ENCODE results near the gene POLR2M.

The POLR2M gene

DNA sequence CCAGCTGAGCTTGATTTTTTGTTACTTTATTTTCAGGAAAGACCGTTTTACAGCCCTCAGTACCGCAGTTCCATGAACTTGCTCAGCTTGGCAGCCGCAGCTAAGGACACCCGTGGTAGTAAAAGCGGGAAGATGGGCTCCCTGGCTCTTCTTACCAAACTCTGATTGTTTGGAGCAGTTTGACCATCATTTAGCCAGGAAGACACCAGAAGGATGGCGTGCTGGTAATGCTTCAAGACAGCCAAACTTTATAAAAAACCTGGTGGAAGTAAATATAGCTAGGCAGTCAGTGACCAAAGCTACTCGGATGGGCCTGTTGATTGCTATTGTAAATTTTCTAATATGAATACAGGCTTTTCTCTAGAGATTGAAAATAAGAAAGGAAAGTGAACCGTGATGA, 28.9 kb downstream of the POLR2M start:
- no peak overlapping the region for H3K9ac ChIP-seq (ENCODE audit: low read depth, low read length, poor library complexity)
- no peak overlapping the region for H3K4me2 ChIP-seq (ENCODE audit: insufficient read depth, low read length, poor library complexity, severe bottlenecking)
- no peaks in the 10 kb centered on the region for H3K79me1 ChIP-seq (ENCODE audit: low read depth, low read length)
- no peak overlapping the region for H2BK15ac ChIP-seq (ENCODE audit: low read length)
- H3K27me3 ChIP-seq (ENCODE audit: control insufficient read depth in 3 of 3, insufficient read depth in 3 of 3, low read depth in 1 of 3, low read length in 3 of 3): no peaks in the 10 kb centered on the region
- H2AFZ ChIP-seq (ENCODE audit: low read length): no peak overlapping the region
- H3K4ac ChIP-seq (ENCODE audit: low read length): no peak overlapping the region
- no peak for DNase-seq (ENCODE audit: low spot score)
- H3K36me3 ChIP-seq (replicated peaks in 1 of 2; ENCODE audit: control insufficient read depth in 2 of 2, insufficient read depth in 2 of 2, low read length in 2 of 2): no peaks in the 10 kb centered on the region
- no peak overlapping the region for H3K27ac ChIP-seq (replicated peaks; ENCODE audit: low read length)
- WGBS, 2 donors (ENCODE audit: extremely low coverage in 2 of 2, insufficient read length in 2 of 2, insufficient replicate concordance in 1 of 2): no CpG with 5 or more reads among the region's 8 CpGs
- no peak overlapping the region for H2AK5ac ChIP-seq (ENCODE audit: low read depth, low read length)
- H2BK12ac ChIP-seq (ENCODE audit: low read length): no peak overlapping the region
- no peak overlapping the region for H4K8ac ChIP-seq (ENCODE audit: low read depth, low read length)
- peaks cover 0 to 2% of the 10 kb centered on the region in 2 donors for H3K9me3 ChIP-seq (replicated peaks in 1 of 2; ENCODE audit: control insufficient read depth in 2 of 2, insufficient read depth in 1 of 2, low read depth in 1 of 2, low read length in 2 of 2)
- no peak overlapping the region for H4K91ac ChIP-seq (ENCODE audit: low read depth, low read length, poor library complexity)
- no peak overlapping the region for H2BK120ac ChIP-seq (ENCODE audit: low read depth, low read length)
- no peak overlapping the region for H3K18ac ChIP-seq (ENCODE audit: low read length)
- H2BK5ac ChIP-seq (ENCODE audit: low read length): no peak overlapping the region
- no peak overlapping the region for H3K23ac ChIP-seq (ENCODE audit: low read depth, low read length, poor library complexity)
- H3K4me3 ChIP-seq (ENCODE audit: low read length in 2 of 2): no peak overlapping the region
- H3K4me1 ChIP-seq (ENCODE audit: control insufficient read depth in 2 of 2, insufficient read depth in 1 of 2, low read depth in 1 of 2, low read length in 2 of 2): peaks cover 0 to 1% of the 10 kb centered on the region in 2 donors
- no peak overlapping the region for H3K14ac ChIP-seq (ENCODE audit: low read length)

DNA sequence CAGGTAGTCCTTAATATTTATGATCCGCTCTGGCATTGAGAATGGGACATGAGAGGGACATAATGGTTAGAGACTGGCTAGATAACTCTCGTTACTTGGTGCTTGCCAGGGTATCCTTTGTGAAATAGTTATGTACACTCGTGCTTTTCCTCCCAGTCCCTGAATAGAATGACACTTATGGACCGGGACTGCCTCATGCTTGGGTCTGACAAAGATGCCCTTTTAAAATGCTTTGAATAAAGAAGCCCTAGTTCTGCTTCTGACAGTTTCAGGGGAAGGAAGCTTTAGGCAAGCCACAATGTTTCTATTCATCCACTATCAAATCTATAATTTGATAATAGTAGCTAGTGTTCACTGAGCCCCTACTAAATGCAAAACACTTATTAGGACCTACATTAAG, 29.4 kb downstream of the POLR2M start:
- H3K4me2 ChIP-seq (ENCODE audit: insufficient read depth, low read length, poor library complexity, severe bottlenecking): no peak overlapping the region
- DNase-seq (ENCODE audit: low spot score): no peak
- no peak overlapping the region for H4K91ac ChIP-seq (ENCODE audit: low read depth, low read length, poor library complexity)
- H3K79me1 ChIP-seq (ENCODE audit: low read depth, low read length): no peaks in the 10 kb centered on the region
- no peak overlapping the region for H3K4me3 ChIP-seq (ENCODE audit: low read length in 2 of 2)
- H3K23ac ChIP-seq (ENCODE audit: low read depth, low read length, poor library complexity): no peak overlapping the region
- no peak overlapping the region for H2AFZ ChIP-seq (ENCODE audit: low read length)
- no peak overlapping the region for H2BK5ac ChIP-seq (ENCODE audit: low read length)
- no peak overlapping the region for H2BK12ac ChIP-seq (ENCODE audit: low read length)
- H3K4ac ChIP-seq (ENCODE audit: low read length): no peak overlapping the region
- H3K4me1 ChIP-seq (ENCODE audit: control insufficient read depth in 2 of 2, insufficient read depth in 1 of 2, low read depth in 1 of 2, low read length in 2 of 2): peaks cover 0 to 1% of the 10 kb centered on the region in 2 donors
- no peak overlapping the region for H3K18ac ChIP-seq (ENCODE audit: low read length)
- WGBS, 2 donors (ENCODE audit: extremely low coverage in 2 of 2, insufficient read length in 2 of 2, insufficient replicate concordance in 1 of 2): no CpG with 5 or more reads among the region's 4 CpGs
- no peak overlapping the region for H3K14ac ChIP-seq (ENCODE audit: low read length)
- no peak overlapping the region for H3K27ac ChIP-seq (replicated peaks; ENCODE audit: low read length)
- H4K8ac ChIP-seq (ENCODE audit: low read depth, low read length): no peak overlapping the region
- no peak overlapping the region for H3K9ac ChIP-seq (ENCODE audit: low read depth, low read length, poor library complexity)
- H3K9me3 ChIP-seq (replicated peaks in 1 of 2; ENCODE audit: control insufficient read depth in 2 of 2, insufficient read depth in 1 of 2, low read depth in 1 of 2, low read length in 2 of 2): peaks cover 0 to 2% of the 10 kb centered on the region in 2 donors
- no peaks in the 10 kb centered on the region for H3K27me3 ChIP-seq (ENCODE audit: control insufficient read depth in 3 of 3, insufficient read depth in 3 of 3, low read depth in 1 of 3, low read length in 3 of 3)
- H3K36me3 ChIP-seq (replicated peaks in 1 of 2; ENCODE audit: control insufficient read depth in 2 of 2, insufficient read depth in 2 of 2, low read length in 2 of 2): no peaks in the 10 kb centered on the region
- H2BK120ac ChIP-seq (ENCODE audit: low read depth, low read length): no peak overlapping the region
- no peak overlapping the region for H2BK15ac ChIP-seq (ENCODE audit: low read length)
- H2AK5ac ChIP-seq (ENCODE audit: low read depth, low read length): no peak overlapping the region

DNA sequence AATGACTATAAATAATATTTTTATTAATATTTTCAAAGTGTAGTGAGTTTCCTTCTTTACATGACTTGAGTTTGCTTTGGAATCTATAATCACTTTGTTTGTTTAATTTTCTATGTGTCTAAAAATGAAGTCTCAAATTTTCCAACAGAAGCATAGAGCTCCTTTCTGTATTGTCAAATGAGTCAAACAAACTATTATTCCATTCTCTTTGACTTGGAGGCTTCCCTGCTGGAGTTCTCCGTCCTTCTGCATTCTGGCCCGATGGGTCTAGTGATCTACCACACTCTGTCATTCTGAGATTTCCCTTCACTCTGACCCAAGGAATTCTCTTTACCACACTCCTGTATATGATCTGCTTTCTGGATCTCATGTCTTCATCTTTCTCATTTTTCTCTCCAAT, 30.1 kb downstream of the POLR2M start:
- WGBS, 2 donors (ENCODE audit: extremely low coverage in 2 of 2, insufficient read length in 2 of 2, insufficient replicate concordance in 1 of 2): no CpG with 5 or more reads among the region's 2 CpGs

DNA sequence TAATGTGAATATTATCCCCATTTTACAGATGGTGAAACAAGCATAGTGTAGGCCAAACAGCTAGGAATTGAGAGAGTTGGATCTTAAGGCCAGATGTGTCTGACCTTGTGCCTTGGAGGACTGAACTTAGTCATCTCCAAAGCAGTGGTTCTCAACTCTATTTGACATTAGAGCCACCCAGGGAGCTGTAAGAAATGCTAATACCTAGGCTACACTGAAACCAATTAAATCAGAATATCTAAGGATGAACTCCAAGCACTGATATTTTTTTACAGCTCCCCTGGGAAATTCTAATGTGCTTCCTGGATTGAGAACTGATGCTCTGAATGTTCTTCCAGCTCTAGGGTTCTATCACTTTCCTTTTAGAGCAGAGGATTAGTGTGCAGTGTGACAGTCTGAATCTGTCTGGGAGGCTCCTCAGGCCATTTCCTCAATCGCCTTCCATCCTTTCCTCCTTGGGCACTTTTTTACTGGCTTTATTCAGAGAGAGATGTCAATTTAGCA, 32.3 kb downstream of the POLR2M start:
- DNase-seq (ENCODE audit: low spot score): no peak
- H3K4me1 ChIP-seq (ENCODE audit: control insufficient read depth in 2 of 2, insufficient read depth in 1 of 2, low read depth in 1 of 2, low read length in 2 of 2): no peaks in the 10 kb centered on the region
- H2BK15ac ChIP-seq (ENCODE audit: low read length): no peak overlapping the region
- H3K79me1 ChIP-seq (ENCODE audit: low read depth, low read length): no peaks in the 10 kb centered on the region
- no peak overlapping the region for H2BK12ac ChIP-seq (ENCODE audit: low read length)
- no peak overlapping the region for H3K4me3 ChIP-seq (ENCODE audit: low read length in 2 of 2)
- H2AK5ac ChIP-seq (ENCODE audit: low read depth, low read length): no peak overlapping the region
- no peaks in the 10 kb centered on the region for H3K27me3 ChIP-seq (ENCODE audit: control insufficient read depth in 3 of 3, insufficient read depth in 3 of 3, low read depth in 1 of 3, low read length in 3 of 3)
- H3K23ac ChIP-seq (ENCODE audit: low read depth, low read length, poor library complexity): no peak overlapping the region
- no peak overlapping the region for H3K18ac ChIP-seq (ENCODE audit: low read length)
- no CpG with 5 or more reads among the region's 1 CpG for WGBS, 2 donors (ENCODE audit: extremely low coverage in 2 of 2, insufficient read length in 2 of 2, insufficient replicate concordance in 1 of 2)
- H3K9me3 ChIP-seq (replicated peaks in 1 of 2; ENCODE audit: control insufficient read depth in 2 of 2, insufficient read depth in 1 of 2, low read depth in 1 of 2, low read length in 2 of 2): peaks cover 0 to 2% of the 10 kb centered on the region in 2 donors
- H3K27ac ChIP-seq (replicated peaks; ENCODE audit: low read length): no peak overlapping the region
- H4K91ac ChIP-seq (ENCODE audit: low read depth, low read length, poor library complexity): no peak overlapping the region
- no peak overlapping the region for H4K8ac ChIP-seq (ENCODE audit: low read depth, low read length)
- H2BK120ac ChIP-seq (ENCODE audit: low read depth, low read length): no peak overlapping the region
- no peak overlapping the region for H3K9ac ChIP-seq (ENCODE audit: low read depth, low read length, poor library complexity)
- no peak overlapping the region for H3K14ac ChIP-seq (ENCODE audit: low read length)
- no peak overlapping the region for H3K4ac ChIP-seq (ENCODE audit: low read length)
- no peak overlapping the region for H2AFZ ChIP-seq (ENCODE audit: low read length)
- H2BK5ac ChIP-seq (ENCODE audit: low read length): no peak overlapping the region
- no peaks in the 10 kb centered on the region for H3K36me3 ChIP-seq (replicated peaks in 1 of 2; ENCODE audit: control insufficient read depth in 2 of 2, insufficient read depth in 2 of 2, low read length in 2 of 2)
- no peak overlapping the region for H3K4me2 ChIP-seq (ENCODE audit: insufficient read depth, low read length, poor library complexity, severe bottlenecking)

More for the DNA sequence above, 30.1 kb downstream of the POLR2M start:
- H3K18ac ChIP-seq (ENCODE audit: low read length): no peak overlapping the region
- H2AK5ac ChIP-seq (ENCODE audit: low read depth, low read length): no peak overlapping the region
- no peak overlapping the region for H2BK12ac ChIP-seq (ENCODE audit: low read length)
- no peaks in the 10 kb centered on the region for H3K36me3 ChIP-seq (replicated peaks in 1 of 2; ENCODE audit: control insufficient read depth in 2 of 2, insufficient read depth in 2 of 2, low read length in 2 of 2)
- H3K4me1 ChIP-seq (ENCODE audit: control insufficient read depth in 2 of 2, insufficient read depth in 1 of 2, low read depth in 1 of 2, low read length in 2 of 2): peaks cover 0 to under 1% of the 10 kb centered on the region in 2 donors
- H3K9me3 ChIP-seq (replicated peaks in 1 of 2; ENCODE audit: control insufficient read depth in 2 of 2, insufficient read depth in 1 of 2, low read depth in 1 of 2, low read length in 2 of 2): peaks cover 0 to 2% of the 10 kb centered on the region in 2 donors
- no peak overlapping the region for H2BK120ac ChIP-seq (ENCODE audit: low read depth, low read length)
- H2AFZ ChIP-seq (ENCODE audit: low read length): no peak overlapping the region
- H3K14ac ChIP-seq (ENCODE audit: low read length): no peak overlapping the region
- H2BK15ac ChIP-seq (ENCODE audit: low read length): no peak overlapping the region
- DNase-seq (ENCODE audit: low spot score): no peak
- no peak overlapping the region for H2BK5ac ChIP-seq (ENCODE audit: low read length)
- H4K91ac ChIP-seq (ENCODE audit: low read depth, low read length, poor library complexity): no peak overlapping the region
- H3K4me2 ChIP-seq (ENCODE audit: insufficient read depth, low read length, poor library complexity, severe bottlenecking): no peak overlapping the region
- H3K27ac ChIP-seq (replicated peaks; ENCODE audit: low read length): no peak overlapping the region
- H3K79me1 ChIP-seq (ENCODE audit: low read depth, low read length): no peaks in the 10 kb centered on the region
- H3K27me3 ChIP-seq (ENCODE audit: control insufficient read depth in 3 of 3, insufficient read depth in 3 of 3, low read depth in 1 of 3, low read length in 3 of 3): no peaks in the 10 kb centered on the region
- H4K8ac ChIP-seq (ENCODE audit: low read depth, low read length): no peak overlapping the region
- no peak overlapping the region for H3K9ac ChIP-seq (ENCODE audit: low read depth, low read length, poor library complexity)
- H3K23ac ChIP-seq (ENCODE audit: low read depth, low read length, poor library complexity): no peak overlapping the region
- no peak overlapping the region for H3K4me3 ChIP-seq (ENCODE audit: low read length in 2 of 2)
- H3K4ac ChIP-seq (ENCODE audit: low read length): no peak overlapping the region
